ENCODE measurements around the gene LHX3.

DNA sequence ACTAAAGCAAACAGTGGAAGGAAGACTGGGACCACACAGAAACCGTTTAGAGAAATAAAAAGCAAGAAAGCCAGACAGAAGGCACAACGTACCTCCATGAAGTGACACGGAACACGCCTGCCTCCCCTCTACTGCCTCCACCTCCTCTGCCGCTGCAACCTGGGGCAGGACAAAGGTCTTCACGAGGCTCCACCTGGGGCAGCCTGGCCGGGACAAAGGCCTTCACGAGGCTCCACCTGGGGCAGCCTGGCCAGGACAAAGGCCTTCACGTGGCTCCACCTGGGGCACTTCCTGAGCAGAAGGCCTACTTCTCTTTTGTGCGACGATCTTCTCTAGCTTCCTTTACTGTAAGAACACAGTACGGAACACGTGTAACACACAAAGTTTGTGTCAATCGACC is 28.9 kb upstream of the LHX3 start:
- TF ChIP-seq, protein P1, sequence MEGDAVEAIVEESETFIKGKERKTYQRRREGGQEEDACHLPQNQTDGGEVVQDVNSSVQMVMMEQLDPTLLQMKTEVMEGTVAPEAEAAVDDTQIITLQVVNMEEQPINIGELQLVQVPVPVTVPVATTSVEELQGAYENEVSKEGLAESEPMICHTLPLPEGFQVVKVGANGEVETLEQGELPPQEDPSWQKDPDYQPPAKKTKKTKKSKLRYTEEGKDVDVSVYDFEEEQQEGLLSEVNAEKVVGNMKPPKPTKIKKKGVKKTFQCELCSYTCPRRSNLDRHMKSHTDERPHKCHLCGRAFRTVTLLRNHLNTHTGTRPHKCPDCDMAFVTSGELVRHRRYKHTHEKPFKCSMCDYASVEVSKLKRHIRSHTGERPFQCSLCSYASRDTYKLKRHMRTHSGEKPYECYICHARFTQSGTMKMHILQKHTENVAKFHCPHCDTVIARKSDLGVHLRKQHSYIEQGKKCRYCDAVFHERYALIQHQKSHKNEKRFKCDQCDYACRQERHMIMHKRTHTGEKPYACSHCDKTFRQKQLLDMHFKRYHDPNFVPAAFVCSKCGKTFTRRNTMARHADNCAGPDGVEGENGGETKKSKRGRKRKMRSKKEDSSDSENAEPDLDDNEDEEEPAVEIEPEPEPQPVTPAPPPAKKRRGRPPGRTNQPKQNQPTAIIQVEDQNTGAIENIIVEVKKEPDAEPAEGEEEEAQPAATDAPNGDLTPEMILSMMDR (IDR thresholded peaks at IDR 0.05; ENCODE audit: poor library complexity, severe bottlenecking), result no peak
- TF ChIP-seq RAD21 (conservative IDR thresholded peaks at IDR 0.05) (no peak), EP300 (conservative IDR thresholded peaks at IDR 0.05; ENCODE audit: poor library complexity, severe bottlenecking) (no peak), POLR2AphosphoS5 (IDR thresholded peaks at IDR 0.05) (no peak), TAF1 (IDR thresholded peaks at IDR 0.05; ENCODE audit: low read depth) (no peak)
- TF ChIP-seq, protein P2, sequence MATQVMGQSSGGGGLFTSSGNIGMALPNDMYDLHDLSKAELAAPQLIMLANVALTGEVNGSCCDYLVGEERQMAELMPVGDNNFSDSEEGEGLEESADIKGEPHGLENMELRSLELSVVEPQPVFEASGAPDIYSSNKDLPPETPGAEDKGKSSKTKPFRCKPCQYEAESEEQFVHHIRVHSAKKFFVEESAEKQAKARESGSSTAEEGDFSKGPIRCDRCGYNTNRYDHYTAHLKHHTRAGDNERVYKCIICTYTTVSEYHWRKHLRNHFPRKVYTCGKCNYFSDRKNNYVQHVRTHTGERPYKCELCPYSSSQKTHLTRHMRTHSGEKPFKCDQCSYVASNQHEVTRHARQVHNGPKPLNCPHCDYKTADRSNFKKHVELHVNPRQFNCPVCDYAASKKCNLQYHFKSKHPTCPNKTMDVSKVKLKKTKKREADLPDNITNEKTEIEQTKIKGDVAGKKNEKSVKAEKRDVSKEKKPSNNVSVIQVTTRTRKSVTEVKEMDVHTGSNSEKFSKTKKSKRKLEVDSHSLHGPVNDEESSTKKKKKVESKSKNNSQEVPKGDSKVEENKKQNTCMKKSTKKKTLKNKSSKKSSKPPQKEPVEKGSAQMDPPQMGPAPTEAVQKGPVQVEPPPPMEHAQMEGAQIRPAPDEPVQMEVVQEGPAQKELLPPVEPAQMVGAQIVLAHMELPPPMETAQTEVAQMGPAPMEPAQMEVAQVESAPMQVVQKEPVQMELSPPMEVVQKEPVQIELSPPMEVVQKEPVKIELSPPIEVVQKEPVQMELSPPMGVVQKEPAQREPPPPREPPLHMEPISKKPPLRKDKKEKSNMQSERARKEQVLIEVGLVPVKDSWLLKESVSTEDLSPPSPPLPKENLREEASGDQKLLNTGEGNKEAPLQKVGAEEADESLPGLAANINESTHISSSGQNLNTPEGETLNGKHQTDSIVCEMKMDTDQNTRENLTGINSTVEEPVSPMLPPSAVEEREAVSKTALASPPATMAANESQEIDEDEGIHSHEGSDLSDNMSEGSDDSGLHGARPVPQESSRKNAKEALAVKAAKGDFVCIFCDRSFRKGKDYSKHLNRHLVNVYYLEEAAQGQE (IDR thresholded peaks at IDR 0.05; ENCODE audit: borderline replicate concordance), result no peak
